Endothelial cell of umbilical vein (primary cell): ENCODE results near the gene RELL1. TPM values are rescaled to one million over a fixed set of nuclear protein-coding genes. Genes with fewer than 3 reads are reported as not detected.

Experiments used
- BruUV-seq: library from RNA; stranded (reverse); fragments of 400-500 nt; replicated peaks from 2 replicates; lab custom pipeline; 2021; lab: Mats Ljungman, UMichigan
- CTCF ChIA-PET: fragments of 300-600, 350-600 bp; sonication (Branson Sonifier 250); formaldehyde crosslinking; loops from one replicate; lab custom pipeline; 2021; ENCODE audit warnings: antibody characterized with exemption, inconsistent platforms; lab: Charles Lee
- POLR2A ChIA-PET: fragments of 300-600, 350-600 bp; sonication (Branson Sonifier 250); formaldehyde crosslinking; loops from one replicate; lab custom pipeline; 2021; ENCODE audit warnings: antibody characterized with exemption, inconsistent platforms; lab: Charles Lee
- DNase-seq: peaks from one replicate; pipeline ENCODE4 v3.0.0-alpha.2; 2011; ENCODE audit warnings: low read depth, low spot score
- FAIRE-seq: peaks from 2 replicates; lab custom pipeline; 2011; peaks lifted over from hg19 to GRCh38; lab: Jason Lieb, UNC
- H2AFZ ChIP-seq: 2 replicates; pipeline ENCODE4 v1.6.0; 2012; ENCODE audit warnings: low read depth, low read length, control low read depth, inconsistent platforms
- H3K27ac ChIP-seq: 2 replicates; pipeline ENCODE4 v1.5.1; 2011; ENCODE audit warnings: low read depth, mild to moderate bottlenecking, control low read depth, low read length, moderate library complexity; ENCODE audit not compliant: insufficient read depth
- H3K27me3 ChIP-seq, 2 experiments: 2 replicates each; pipeline versions ENCODE4 v1.6.0 to v1.6.1; 2011; ENCODE audit warnings: low read length in 2 of 2, mixed read lengths in 1 of 2; ENCODE audit not compliant: control insufficient read depth in 2 of 2, insufficient read depth in 2 of 2
- H3K36me3 ChIP-seq, 2 experiments: 2 replicates in 1 of 2; 3 replicates in 1 of 2; pipeline ENCODE4 v1.5.1; 2011; ENCODE audit warnings: low read length in 2 of 2, mild to moderate bottlenecking in 1 of 2, moderate library complexity in 1 of 2; ENCODE audit not compliant: control insufficient read depth in 2 of 2, insufficient read depth in 2 of 2; ENCODE audit errors: extremely low read depth in 1 of 2
- H3K4me1 ChIP-seq: 3 replicates; pipeline ENCODE4 v1.5.1; 2011; ENCODE audit warnings: mild to moderate bottlenecking, low read length; ENCODE audit not compliant: control insufficient read depth, insufficient read depth; ENCODE audit errors: extremely low read depth
- H3K4me2 ChIP-seq: 2 replicates; pipeline ENCODE4 v1.6.1; 2011; ENCODE audit warnings: low read length, control low read depth, mixed read lengths; ENCODE audit not compliant: insufficient read depth
- H3K4me3 ChIP-seq, 3 experiments: fragments of 200-600 bp in 1 of 3; sonication (generic), shearing (Covaris generic) in 1 of 3; replicated peaks in 1 of 3; 2 replicates each; pipeline ENCODE4 v1.5.1; 2011 to 2016; ENCODE audit warnings: control low read depth in 3 of 3, low read length in 3 of 3, mild to moderate bottlenecking in 2 of 3, inconsistent platforms in 1 of 3, low read depth in 1 of 3, moderate library complexity in 1 of 3; ENCODE audit not compliant: insufficient read depth in 1 of 3
- H3K79me2 ChIP-seq: 2 replicates; pipeline ENCODE4 v1.6.0; 2012; ENCODE audit warnings: low read length, inconsistent platforms; ENCODE audit not compliant: control insufficient read depth, insufficient read depth
- H3K9ac ChIP-seq: replicated peaks from 2 replicates; pipeline ENCODE3; 2011; ENCODE audit warnings: low read length, control low read depth; ENCODE audit not compliant: insufficient read depth; ENCODE audit errors: extremely low read depth
- H3K9me1 ChIP-seq: replicated peaks from 3 replicates; pipeline ENCODE4 v1.6.0; 2011; ENCODE audit warnings: mild to moderate bottlenecking, low read length; ENCODE audit not compliant: control insufficient read depth, insufficient read depth; ENCODE audit errors: extremely low read depth
- H3K9me3 ChIP-seq: replicated peaks from 2 replicates; pipeline ENCODE4 v1.5.1; 2012; ENCODE audit warnings: low read length, inconsistent platforms; ENCODE audit not compliant: control insufficient read depth, insufficient read depth
- H4K20me1 ChIP-seq: replicated peaks from 2 replicates; pipeline ENCODE3; 2011; ENCODE audit warnings: mild to moderate bottlenecking, low read length; ENCODE audit not compliant: control insufficient read depth, insufficient read depth; ENCODE audit errors: extremely low read depth
- EZH2 ChIP-seq: IDR thresholded peaks from 2 replicates; pipeline ENCODE4 v1.6.1; 2012; ENCODE audit warnings: borderline replicate concordance, low read depth, mild to moderate bottlenecking, moderate library complexity, low read length, inconsistent platforms; ENCODE audit not compliant: severe bottlenecking
- FOS ChIP-seq: IDR thresholded peaks from 2 replicates; pipeline ENCODE4 v1.6.1; 2011; ENCODE audit warnings: mild to moderate bottlenecking, low read length, moderate library complexity, borderline replicate concordance; ENCODE audit not compliant: insufficient read depth
- GATA2 ChIP-seq: IDR thresholded peaks from 2 replicates; pipeline ENCODE4 v1.7.0; 2011; ENCODE audit warnings: low read depth, mild to moderate bottlenecking, moderate library complexity, mixed read lengths, low read length; ENCODE audit not compliant: insufficient read length, insufficient read depth
- JUN ChIP-seq: IDR thresholded peaks from 2 replicates; pipeline ENCODE4 v1.6.1; 2011; ENCODE audit warnings: borderline replicate concordance, low read depth; ENCODE audit not compliant: insufficient read length, insufficient read depth
- MYC ChIP-seq: IDR thresholded peaks from one replicate; pipeline ENCODE4 v1.6.1; 2011; ENCODE audit warnings: mild to moderate bottlenecking, low read depth, low read length
- POLR2A ChIP-seq: IDR thresholded peaks from 2 replicates; pipeline ENCODE4 v1.6.1; 2012; ENCODE audit warnings: low read depth, mild to moderate bottlenecking, control low read depth, low read length
- POLR2AphosphoS5 ChIP-seq: IDR thresholded peaks from 2 replicates; pipeline ENCODE4 v1.6.1; 2012; ENCODE audit warnings: low read depth, mild to moderate bottlenecking, control low read depth, low read length, moderate library complexity; ENCODE audit not compliant: insufficient read depth
- dilution Hi-C: fragments of 300-500 bp; cut with MboI; formaldehyde crosslinking; loops from one replicate; pipeline ENCODE4 v1.15.0; 2019; ENCODE audit warnings: low sequenced_read_pairs; ENCODE audit not compliant: extremely low pct_ligation_motif_present
- intact Hi-C: fragments of 100-400 bp; cut with micrococcal nuclease; formaldehyde crosslinking; loops from one replicate; pipeline ENCODE4 v1.10.0; 2022
- polyA plus RNA-seq, 4 experiments: library from polyadenylated mRNA; depleted of rRNA in 3 of 4; stranded (reverse) in 3 of 4; unstranded in 1 of 4; fragments of >200 nt; gene quantifications; 2 replicates each; pipeline versions ENCODE4 v1.2.1 to v1.2.3, GENCODE V29; 2011 to 2012; ENCODE audit warnings: missing spikeins in 1 of 4
- total RNA-seq: library from RNA; stranded (reverse); gene quantifications from 2 replicates; pipeline ENCODE4 v1.2.3, GENCODE V29; 2021
- TF ChIP-seq, protein P1 (sequence below), 2 donors: IDR thresholded peaks; 1 replicate in 1 of 2; 2 replicates in 1 of 2; pipeline ENCODE4 v1.5.1; 2011; ENCODE audit warnings: low read length in 2 of 2, mild to moderate bottlenecking in 2 of 2, moderate library complexity in 2 of 2, control low read depth in 1 of 2, inconsistent platforms in 1 of 2, low read depth in 1 of 2; ENCODE audit not compliant: insufficient read depth in 1 of 2; ENCODE audit errors: extremely low read depth in 1 of 2
- TF ChIP-seq, protein P2 (sequence below): IDR thresholded peaks from 2 replicates; pipeline ENCODE4 v1.6.1; 2011; ENCODE audit not compliant: insufficient read depth, insufficient read length

The RELL1 gene
- total and polyA plus RNA-seq, 2 donors (not counting 3 experiments of a cell fraction or from before 2014, with no cell fraction given) = 20.8 to 91.7 TPM

DNA sequence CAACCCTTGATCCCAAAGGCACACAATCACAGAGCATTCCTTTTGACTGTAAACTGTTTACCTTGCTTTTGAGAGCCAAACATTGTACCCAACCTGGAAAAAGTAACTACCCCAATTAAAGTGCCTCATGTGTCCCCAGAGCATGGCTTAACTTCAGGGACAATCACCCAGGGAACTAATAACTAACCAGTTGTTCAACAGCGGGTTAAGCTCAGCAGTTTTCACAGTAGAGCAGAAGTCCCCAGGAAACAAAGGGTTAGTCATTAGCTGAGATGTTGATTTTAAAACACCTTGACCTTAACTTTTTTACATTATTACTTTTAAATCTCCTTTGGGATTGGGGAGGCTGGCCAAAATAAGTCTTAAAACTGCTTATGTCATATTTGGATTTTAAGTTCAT lies 94.8 kb downstream of the RELL1 start:
- FAIRE-seq (no peak), DNase-seq (no peak)
- no peaks in the 10 kb centered on the region for H3K9me1 ChIP-seq
- no peak overlapping the region for H3K27ac ChIP-seq
- POLR2A ChIA-PET = no interaction called here
- H3K4me2 ChIP-seq = no peak overlapping the region
- intact Hi-C loops = no loop called here
- H3K4me1 ChIP-seq = no peaks in the 10 kb centered on the region
- H3K4me3 ChIP-seq = no peak overlapping the region
- H4K20me1 ChIP-seq = no peaks in the 10 kb centered on the region
- H3K27me3 ChIP-seq = no peaks in the 10 kb centered on the region
- H3K9me3 ChIP-seq = no peaks in the 10 kb centered on the region
- CTCF ChIA-PET = interaction anchor here (4.0 kb wide), 1 partner anchor 11 kb away, joined by 15 read pairs; no protein-coding TSS in a partner anchor
- no TSS peak for BruUV-seq
- no peak overlapping the region for H2AFZ ChIP-seq
- no peak overlapping the region for H3K9ac ChIP-seq
- H3K79me2 ChIP-seq = no peaks in the 10 kb centered on the region
- H3K36me3 ChIP-seq = no peaks in the 10 kb centered on the region
- TF ChIP-seq POLR2AphosphoS5 (no peak), FOS (no peak), EZH2 (no peak), MYC (no peak), GATA2 (no peak), POLR2A (no peak), JUN (no peak)
- TF ChIP-seq, protein P1, sequence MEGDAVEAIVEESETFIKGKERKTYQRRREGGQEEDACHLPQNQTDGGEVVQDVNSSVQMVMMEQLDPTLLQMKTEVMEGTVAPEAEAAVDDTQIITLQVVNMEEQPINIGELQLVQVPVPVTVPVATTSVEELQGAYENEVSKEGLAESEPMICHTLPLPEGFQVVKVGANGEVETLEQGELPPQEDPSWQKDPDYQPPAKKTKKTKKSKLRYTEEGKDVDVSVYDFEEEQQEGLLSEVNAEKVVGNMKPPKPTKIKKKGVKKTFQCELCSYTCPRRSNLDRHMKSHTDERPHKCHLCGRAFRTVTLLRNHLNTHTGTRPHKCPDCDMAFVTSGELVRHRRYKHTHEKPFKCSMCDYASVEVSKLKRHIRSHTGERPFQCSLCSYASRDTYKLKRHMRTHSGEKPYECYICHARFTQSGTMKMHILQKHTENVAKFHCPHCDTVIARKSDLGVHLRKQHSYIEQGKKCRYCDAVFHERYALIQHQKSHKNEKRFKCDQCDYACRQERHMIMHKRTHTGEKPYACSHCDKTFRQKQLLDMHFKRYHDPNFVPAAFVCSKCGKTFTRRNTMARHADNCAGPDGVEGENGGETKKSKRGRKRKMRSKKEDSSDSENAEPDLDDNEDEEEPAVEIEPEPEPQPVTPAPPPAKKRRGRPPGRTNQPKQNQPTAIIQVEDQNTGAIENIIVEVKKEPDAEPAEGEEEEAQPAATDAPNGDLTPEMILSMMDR (IDR thresholded peaks at IDR 0.05; ENCODE audit: extremely low read depth in 1 of 2, insufficient read depth in 1 of 2, low read depth in 1 of 2, low read length in 2 of 2) = no peak
- TF ChIP-seq, protein P2, sequence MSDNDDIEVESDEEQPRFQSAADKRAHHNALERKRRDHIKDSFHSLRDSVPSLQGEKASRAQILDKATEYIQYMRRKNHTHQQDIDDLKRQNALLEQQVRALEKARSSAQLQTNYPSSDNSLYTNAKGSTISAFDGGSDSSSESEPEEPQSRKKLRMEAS = no peak
- dilution Hi-C loops = no loop called here
